HL-60 (cell line): ENCODE data around the gene CCDC90B.
A peak's percentile ranks its signal among the peaks of the same experiment; 100 is the strongest.

Experiments
- DNase-seq, 2 experiments: peaks; one replicate each; pipeline ENCODE4 v3.0.0-alpha.2; 2010 to 2020; ENCODE audit warnings: low read depth in 1 of 2, low spot score in 1 of 2
- H3K27ac ChIP-seq: fragments of 250-450 bp; sonication (Bioruptor Pico); replicated peaks from 2 replicates; pipeline ENCODE4 v1.5.1; 2020; ENCODE audit warnings: mild to moderate bottlenecking, moderate library complexity
- H3K27me3 ChIP-seq: fragments of 250-450 bp; sonication (Bioruptor Pico); 2 replicates; pipeline ENCODE4 v1.5.1; 2021; ENCODE audit warnings: mild to moderate bottlenecking, moderate library complexity; ENCODE audit not compliant: insufficient read depth, poor library complexity, severe bottlenecking
- H3K4me3 ChIP-seq: replicated peaks from 2 replicates; pipeline ENCODE4 v1.5.1; 2011; ENCODE audit warnings: mild to moderate bottlenecking, control low read depth, low read length; ENCODE audit not compliant: insufficient read depth
- GABPA ChIP-seq: IDR thresholded peaks from 2 replicates; pipeline ENCODE4 v1.6.1; 2012; ENCODE audit warnings: low read depth
- POLR2AphosphoS5 ChIP-seq: IDR thresholded peaks from 2 replicates; pipeline ENCODE4 v1.6.1; 2012; ENCODE audit warnings: low read depth
- SPI1 ChIP-seq: IDR thresholded peaks from 2 replicates; pipeline ENCODE4 v1.6.1; 2012; ENCODE audit warnings: low read depth, mild to moderate bottlenecking, borderline replicate concordance
- long read RNA-seq: library from polyadenylated mRNA; unstranded; transcript quantifications from one replicate; pipeline ENCODE4 v2.0.0, GENCODE V29; 2020
- TF ChIP-seq, protein P1 (sequence below): IDR thresholded peaks from 2 replicates; pipeline ENCODE4 v1.6.1; 2012; ENCODE audit warnings: low read depth; ENCODE audit not compliant: insufficient replicate concordance
- TF ChIP-seq, protein P2 (sequence below): IDR thresholded peaks from one replicate; pipeline ENCODE4 v1.5.1; 2011; ENCODE audit warnings: low read length, control low read depth, inconsistent platforms; ENCODE audit not compliant: insufficient read depth

Gene CCDC90B, protein sequence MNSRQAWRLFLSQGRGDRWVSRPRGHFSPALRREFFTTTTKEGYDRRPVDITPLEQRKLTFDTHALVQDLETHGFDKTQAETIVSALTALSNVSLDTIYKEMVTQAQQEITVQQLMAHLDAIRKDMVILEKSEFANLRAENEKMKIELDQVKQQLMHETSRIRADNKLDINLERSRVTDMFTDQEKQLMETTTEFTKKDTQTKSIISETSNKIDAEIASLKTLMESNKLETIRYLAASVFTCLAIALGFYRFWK
- long read RNA-seq, full-length matches to known transcripts: 155 of 205 reads
- long read RNA-seq, partial matches to known transcripts: 15 of 205 reads
- long read RNA-seq, other reads (novel, unspliced or antisense): 35 of 205 reads

DNA sequence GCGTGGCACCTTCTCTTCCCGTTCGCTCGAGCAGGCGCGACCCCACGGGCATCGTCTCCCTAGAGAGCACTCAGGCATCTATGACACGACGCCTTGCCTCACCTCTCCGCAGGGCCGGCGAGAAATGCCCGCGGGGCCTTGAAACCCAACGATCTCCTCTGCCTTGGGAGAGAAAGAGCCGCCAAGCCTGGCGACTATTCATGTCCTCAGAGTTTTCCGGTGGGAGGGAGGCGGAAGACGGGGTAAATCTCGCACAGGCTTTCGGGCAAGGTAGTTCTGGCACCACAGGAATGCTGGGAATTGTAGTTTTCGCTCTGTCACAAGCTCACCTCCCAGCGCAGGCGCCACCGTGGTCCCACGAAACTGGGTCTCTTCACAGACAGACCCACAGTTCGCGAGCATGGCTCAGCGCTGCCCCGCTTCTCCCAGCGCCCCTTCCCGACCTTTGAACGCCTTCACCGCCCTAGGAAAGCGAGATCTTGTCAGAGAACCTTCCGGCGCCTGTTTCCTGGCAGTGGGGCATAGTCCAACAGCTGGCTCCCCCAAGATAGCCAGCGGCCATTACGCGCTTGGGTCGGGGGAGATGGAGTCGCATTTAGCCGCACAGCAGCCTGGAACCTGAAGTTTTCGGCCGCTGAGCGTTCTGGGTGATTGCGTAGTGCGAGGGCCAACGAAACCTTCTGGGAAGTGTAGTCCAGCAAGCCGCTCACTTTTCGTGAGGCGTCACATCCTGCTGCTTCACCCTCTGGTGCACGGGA lies at the start of gene CCDC90B:
Gene CCDC90B (minus strand): TSS at position 597 of the 758 bp plus-strand sequence. CDS start 395 bp downstream, at position 202.
- Histone ChIP-seq H3K27ac (peak within 1 kb of the TSS; percentile 98), H3K4me3 (peak within 1 kb of the TSS; percentile 91), H3K27me3 (no peaks in the 10 kb centered on the region)
- peak; percentile 89 for TF ChIP-seq POLR2AphosphoS5
- no peak for TF ChIP-seq SPI1
- TF ChIP-seq, protein P1, sequence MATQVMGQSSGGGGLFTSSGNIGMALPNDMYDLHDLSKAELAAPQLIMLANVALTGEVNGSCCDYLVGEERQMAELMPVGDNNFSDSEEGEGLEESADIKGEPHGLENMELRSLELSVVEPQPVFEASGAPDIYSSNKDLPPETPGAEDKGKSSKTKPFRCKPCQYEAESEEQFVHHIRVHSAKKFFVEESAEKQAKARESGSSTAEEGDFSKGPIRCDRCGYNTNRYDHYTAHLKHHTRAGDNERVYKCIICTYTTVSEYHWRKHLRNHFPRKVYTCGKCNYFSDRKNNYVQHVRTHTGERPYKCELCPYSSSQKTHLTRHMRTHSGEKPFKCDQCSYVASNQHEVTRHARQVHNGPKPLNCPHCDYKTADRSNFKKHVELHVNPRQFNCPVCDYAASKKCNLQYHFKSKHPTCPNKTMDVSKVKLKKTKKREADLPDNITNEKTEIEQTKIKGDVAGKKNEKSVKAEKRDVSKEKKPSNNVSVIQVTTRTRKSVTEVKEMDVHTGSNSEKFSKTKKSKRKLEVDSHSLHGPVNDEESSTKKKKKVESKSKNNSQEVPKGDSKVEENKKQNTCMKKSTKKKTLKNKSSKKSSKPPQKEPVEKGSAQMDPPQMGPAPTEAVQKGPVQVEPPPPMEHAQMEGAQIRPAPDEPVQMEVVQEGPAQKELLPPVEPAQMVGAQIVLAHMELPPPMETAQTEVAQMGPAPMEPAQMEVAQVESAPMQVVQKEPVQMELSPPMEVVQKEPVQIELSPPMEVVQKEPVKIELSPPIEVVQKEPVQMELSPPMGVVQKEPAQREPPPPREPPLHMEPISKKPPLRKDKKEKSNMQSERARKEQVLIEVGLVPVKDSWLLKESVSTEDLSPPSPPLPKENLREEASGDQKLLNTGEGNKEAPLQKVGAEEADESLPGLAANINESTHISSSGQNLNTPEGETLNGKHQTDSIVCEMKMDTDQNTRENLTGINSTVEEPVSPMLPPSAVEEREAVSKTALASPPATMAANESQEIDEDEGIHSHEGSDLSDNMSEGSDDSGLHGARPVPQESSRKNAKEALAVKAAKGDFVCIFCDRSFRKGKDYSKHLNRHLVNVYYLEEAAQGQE: peak; percentile 72
- TF ChIP-seq, protein P2, sequence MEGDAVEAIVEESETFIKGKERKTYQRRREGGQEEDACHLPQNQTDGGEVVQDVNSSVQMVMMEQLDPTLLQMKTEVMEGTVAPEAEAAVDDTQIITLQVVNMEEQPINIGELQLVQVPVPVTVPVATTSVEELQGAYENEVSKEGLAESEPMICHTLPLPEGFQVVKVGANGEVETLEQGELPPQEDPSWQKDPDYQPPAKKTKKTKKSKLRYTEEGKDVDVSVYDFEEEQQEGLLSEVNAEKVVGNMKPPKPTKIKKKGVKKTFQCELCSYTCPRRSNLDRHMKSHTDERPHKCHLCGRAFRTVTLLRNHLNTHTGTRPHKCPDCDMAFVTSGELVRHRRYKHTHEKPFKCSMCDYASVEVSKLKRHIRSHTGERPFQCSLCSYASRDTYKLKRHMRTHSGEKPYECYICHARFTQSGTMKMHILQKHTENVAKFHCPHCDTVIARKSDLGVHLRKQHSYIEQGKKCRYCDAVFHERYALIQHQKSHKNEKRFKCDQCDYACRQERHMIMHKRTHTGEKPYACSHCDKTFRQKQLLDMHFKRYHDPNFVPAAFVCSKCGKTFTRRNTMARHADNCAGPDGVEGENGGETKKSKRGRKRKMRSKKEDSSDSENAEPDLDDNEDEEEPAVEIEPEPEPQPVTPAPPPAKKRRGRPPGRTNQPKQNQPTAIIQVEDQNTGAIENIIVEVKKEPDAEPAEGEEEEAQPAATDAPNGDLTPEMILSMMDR: no peak
- peak; percentile 65 for TF ChIP-seq GABPA
- peak; percentile 93 to 98 for DNase-seq

DNA sequence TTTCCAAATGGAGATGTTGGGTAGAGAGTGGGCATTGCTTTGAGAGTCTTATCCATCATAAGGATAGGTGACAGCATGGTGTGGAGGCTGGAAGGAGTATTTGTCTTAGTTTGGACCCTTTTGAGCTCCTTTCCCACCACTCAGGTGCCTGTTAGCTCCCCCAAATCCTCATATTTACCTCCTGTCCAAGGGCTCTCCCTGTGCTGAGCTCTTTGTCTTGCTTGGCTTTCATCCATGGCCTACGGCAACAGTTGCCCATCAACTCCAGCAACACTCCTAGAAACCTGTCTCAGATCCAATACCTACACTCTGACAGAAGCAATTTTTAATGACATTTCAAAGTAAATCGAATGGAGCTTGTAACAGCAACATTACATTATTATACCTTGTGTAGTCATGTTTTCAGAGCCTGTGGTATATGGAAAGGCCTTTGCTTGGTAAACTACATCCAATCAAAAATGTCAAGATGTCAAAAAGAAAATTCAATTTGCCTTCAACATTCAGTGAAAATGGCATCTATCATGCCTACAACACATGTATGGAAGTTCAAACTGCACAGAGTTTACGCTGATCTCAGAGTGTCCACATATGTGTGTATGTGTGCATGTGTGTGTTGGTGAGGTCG lies 49.4 kb upstream of the CCDC90B start:
- Histone ChIP-seq H3K4me3 (no peak overlapping the region), H3K27me3 (no peaks in the 10 kb centered on the region), H3K27ac (no peak overlapping the region)
- no peak for TF ChIP-seq GABPA
- DNase-seq: no peak

DNA sequence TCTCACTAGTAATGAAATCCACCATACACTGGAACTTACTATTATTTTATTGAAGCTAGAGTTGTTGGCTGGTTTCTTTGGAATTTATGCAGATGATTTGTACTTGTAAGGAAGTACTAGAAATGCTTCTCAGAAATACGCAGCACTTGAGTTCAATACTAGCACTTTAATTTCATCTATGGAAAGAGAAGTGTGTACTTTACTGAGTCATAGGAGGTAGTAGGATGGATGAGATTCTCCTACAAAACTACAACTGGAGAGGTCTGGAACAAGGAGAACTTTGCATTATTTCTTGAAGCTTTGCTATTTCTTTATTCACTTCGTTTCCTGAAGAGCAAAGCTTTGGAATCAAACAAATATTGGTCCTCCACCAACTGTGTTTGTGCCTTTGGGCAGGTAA lies 44.1 kb upstream of the CCDC90B start:
- TF ChIP-seq POLR2AphosphoS5 (no peak), SPI1 (no peak), GABPA (no peak)
- TF ChIP-seq, protein P2: no peak
- TF ChIP-seq, protein P1: no peak
- H3K27me3 ChIP-seq: no peaks in the 10 kb centered on the region
- H3K4me3 ChIP-seq: no peak overlapping the region
- no peak overlapping the region for H3K27ac ChIP-seq
- no peak for DNase-seq

DNA sequence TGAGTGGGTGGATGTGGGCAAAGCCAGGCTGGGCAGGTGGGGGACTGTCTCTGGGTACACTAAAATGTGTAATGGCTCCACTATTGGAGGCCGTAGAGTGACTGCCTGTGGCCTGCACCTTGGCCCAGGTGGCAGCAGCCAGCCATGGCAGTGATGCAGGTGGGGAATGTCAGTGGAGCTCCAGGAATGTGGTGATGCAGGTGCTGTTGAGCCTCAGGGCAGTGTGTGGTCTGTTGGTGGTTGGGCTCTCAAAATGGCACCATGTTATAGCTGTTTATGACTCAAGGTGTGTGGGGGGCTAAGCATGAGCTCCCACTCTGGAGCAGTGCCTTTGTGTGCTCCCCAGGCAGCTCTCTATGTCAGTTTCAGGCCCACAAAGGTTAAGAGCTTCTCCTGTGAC lies 40.2 kb upstream of the CCDC90B start:
- DNase-seq: no peak
- TF ChIP-seq POLR2AphosphoS5 (no peak), SPI1 (no peak), GABPA (no peak)
- TF ChIP-seq, protein P1: no peak
- TF ChIP-seq, protein P2: no peak
- H3K27me3 ChIP-seq: peaks cover 2% of the 10 kb centered on the region
- H3K4me3 ChIP-seq: no peak overlapping the region
- H3K27ac ChIP-seq: no peak overlapping the region
